GM12875 (cell line): ENCODE results near the gene HDGFL2.

Source experiments
- H3K4me3 ChIP-seq: one replicate; pipeline ENCODE4 v1.5.1; 2011; ENCODE audit warnings: low read depth, low read length, control low read depth
- CTCF ChIP-seq: IDR thresholded peaks from 2 replicates; pipeline ENCODE4 v1.5.1; 2011; ENCODE audit warnings: low read depth, mild to moderate bottlenecking, control low read depth, inconsistent platforms, low read length, moderate library complexity, borderline replicate concordance; ENCODE audit not compliant: insufficient read depth

The HDGFL2 gene

GRCh38 chr19:4487572-4487971 is 15.5 kb downstream of the HDGFL2 start:
- no peak for TF ChIP-seq CTCF

GRCh38 chr19:4488496-4488895 is 16.4 kb downstream of the HDGFL2 start:
- no peak overlapping the region for H3K4me3 ChIP-seq
- no peak for TF ChIP-seq CTCF

More at GRCh38 chr19:4487572-4487971, 15.5 kb downstream of the HDGFL2 start:
- no peak overlapping the region for H3K4me3 ChIP-seq

- no peak overlapping the region for H3K4me3 ChIP-seq
- TF ChIP-seq CTCF: no peak
Measured at GRCh38 chr19:4491446-4491845, 19.3 kb downstream of the HDGFL2 start.

- no peak for TF ChIP-seq CTCF
- H3K4me3 ChIP-seq: no peak overlapping the region
Measured at GRCh38 chr19:4492337-4493103, 20.4 kb downstream of the HDGFL2 start.

GRCh38 chr19:4493104-4493928 is 21.2 kb downstream of the HDGFL2 start:
- TF ChIP-seq CTCF: no peak
- H3K4me3 ChIP-seq: no peak overlapping the region

- no peak for TF ChIP-seq CTCF
Measured at GRCh38 chr19:4493929-4494690, 22.0 kb downstream of the HDGFL2 start.

More at GRCh38 chr19:4493929-4494690, 22.0 kb downstream of the HDGFL2 start:
- no peak overlapping the region for H3K4me3 ChIP-seq
